Endothelial cell of umbilical vein (primary cell): ENCODE data around the gene PHF23. TPM values are rescaled to one million over a fixed set of nuclear protein-coding genes. Genes with fewer than 3 reads are reported as not detected.
A peak's percentile ranks its signal among the peaks of the same experiment; 100 is the strongest.

Experiments
- BruUV-seq: library from RNA; stranded (reverse); fragments of 400-500 nt; replicated peaks from 2 replicates; lab custom pipeline; 2021; lab: Mats Ljungman, UMichigan
- CTCF ChIA-PET: fragments of 300-600, 350-600 bp; sonication (Branson Sonifier 250); formaldehyde crosslinking; loops from one replicate; lab custom pipeline; 2021; ENCODE audit warnings: antibody characterized with exemption, inconsistent platforms; lab: Charles Lee
- POLR2A ChIA-PET: fragments of 300-600, 350-600 bp; sonication (Branson Sonifier 250); formaldehyde crosslinking; loops from one replicate; lab custom pipeline; 2021; ENCODE audit warnings: antibody characterized with exemption, inconsistent platforms; lab: Charles Lee
- DNase-seq: peaks from one replicate; pipeline ENCODE4 v3.0.0-alpha.2; 2011; ENCODE audit warnings: low read depth, low spot score
- FAIRE-seq: peaks from 2 replicates; lab custom pipeline; 2011; peaks lifted over from hg19 to GRCh38; lab: Jason Lieb, UNC
- H2AFZ ChIP-seq: 2 replicates; pipeline ENCODE4 v1.6.0; 2012; ENCODE audit warnings: low read depth, low read length, control low read depth, inconsistent platforms
- H3K27ac ChIP-seq: 2 replicates; pipeline ENCODE4 v1.5.1; 2011; ENCODE audit warnings: low read depth, mild to moderate bottlenecking, control low read depth, low read length, moderate library complexity; ENCODE audit not compliant: insufficient read depth
- H3K27me3 ChIP-seq, 2 experiments: 2 replicates each; pipeline versions ENCODE4 v1.6.0 to v1.6.1; 2011; ENCODE audit warnings: low read length in 2 of 2, mixed read lengths in 1 of 2; ENCODE audit not compliant: control insufficient read depth in 2 of 2, insufficient read depth in 2 of 2
- H3K36me3 ChIP-seq, 2 experiments: 2 replicates in 1 of 2; 3 replicates in 1 of 2; pipeline ENCODE4 v1.5.1; 2011; ENCODE audit warnings: low read length in 2 of 2, mild to moderate bottlenecking in 1 of 2, moderate library complexity in 1 of 2; ENCODE audit not compliant: control insufficient read depth in 2 of 2, insufficient read depth in 2 of 2; ENCODE audit errors: extremely low read depth in 1 of 2
- H3K4me1 ChIP-seq: 3 replicates; pipeline ENCODE4 v1.5.1; 2011; ENCODE audit warnings: mild to moderate bottlenecking, low read length; ENCODE audit not compliant: control insufficient read depth, insufficient read depth; ENCODE audit errors: extremely low read depth
- H3K4me2 ChIP-seq: 2 replicates; pipeline ENCODE4 v1.6.1; 2011; ENCODE audit warnings: low read length, control low read depth, mixed read lengths; ENCODE audit not compliant: insufficient read depth
- H3K4me3 ChIP-seq, 3 experiments: fragments of 200-600 bp in 1 of 3; sonication (generic), shearing (Covaris generic) in 1 of 3; replicated peaks in 1 of 3; 2 replicates each; pipeline ENCODE4 v1.5.1; 2011 to 2016; ENCODE audit warnings: control low read depth in 3 of 3, low read length in 3 of 3, mild to moderate bottlenecking in 2 of 3, inconsistent platforms in 1 of 3, low read depth in 1 of 3, moderate library complexity in 1 of 3; ENCODE audit not compliant: insufficient read depth in 1 of 3
- H3K79me2 ChIP-seq: 2 replicates; pipeline ENCODE4 v1.6.0; 2012; ENCODE audit warnings: low read length, inconsistent platforms; ENCODE audit not compliant: control insufficient read depth, insufficient read depth
- H3K9ac ChIP-seq: replicated peaks from 2 replicates; pipeline ENCODE3; 2011; ENCODE audit warnings: low read length, control low read depth; ENCODE audit not compliant: insufficient read depth; ENCODE audit errors: extremely low read depth
- H3K9me1 ChIP-seq: replicated peaks from 3 replicates; pipeline ENCODE4 v1.6.0; 2011; ENCODE audit warnings: mild to moderate bottlenecking, low read length; ENCODE audit not compliant: control insufficient read depth, insufficient read depth; ENCODE audit errors: extremely low read depth
- H3K9me3 ChIP-seq: replicated peaks from 2 replicates; pipeline ENCODE4 v1.5.1; 2012; ENCODE audit warnings: low read length, inconsistent platforms; ENCODE audit not compliant: control insufficient read depth, insufficient read depth
- H4K20me1 ChIP-seq: replicated peaks from 2 replicates; pipeline ENCODE3; 2011; ENCODE audit warnings: mild to moderate bottlenecking, low read length; ENCODE audit not compliant: control insufficient read depth, insufficient read depth; ENCODE audit errors: extremely low read depth
- EZH2 ChIP-seq: IDR thresholded peaks from 2 replicates; pipeline ENCODE4 v1.6.1; 2012; ENCODE audit warnings: borderline replicate concordance, low read depth, mild to moderate bottlenecking, moderate library complexity, low read length, inconsistent platforms; ENCODE audit not compliant: severe bottlenecking
- FOS ChIP-seq: IDR thresholded peaks from 2 replicates; pipeline ENCODE4 v1.6.1; 2011; ENCODE audit warnings: mild to moderate bottlenecking, low read length, moderate library complexity, borderline replicate concordance; ENCODE audit not compliant: insufficient read depth
- GATA2 ChIP-seq: IDR thresholded peaks from 2 replicates; pipeline ENCODE4 v1.7.0; 2011; ENCODE audit warnings: low read depth, mild to moderate bottlenecking, moderate library complexity, mixed read lengths, low read length; ENCODE audit not compliant: insufficient read length, insufficient read depth
- JUN ChIP-seq: IDR thresholded peaks from 2 replicates; pipeline ENCODE4 v1.6.1; 2011; ENCODE audit warnings: borderline replicate concordance, low read depth; ENCODE audit not compliant: insufficient read length, insufficient read depth
- MAX ChIP-seq: IDR thresholded peaks from 2 replicates; pipeline ENCODE4 v1.6.1; 2011; ENCODE audit not compliant: insufficient read depth, insufficient read length
- MYC ChIP-seq: IDR thresholded peaks from one replicate; pipeline ENCODE4 v1.6.1; 2011; ENCODE audit warnings: mild to moderate bottlenecking, low read depth, low read length
- POLR2A ChIP-seq: IDR thresholded peaks from 2 replicates; pipeline ENCODE4 v1.6.1; 2012; ENCODE audit warnings: low read depth, mild to moderate bottlenecking, control low read depth, low read length
- POLR2AphosphoS5 ChIP-seq: IDR thresholded peaks from 2 replicates; pipeline ENCODE4 v1.6.1; 2012; ENCODE audit warnings: low read depth, mild to moderate bottlenecking, control low read depth, low read length, moderate library complexity; ENCODE audit not compliant: insufficient read depth
- dilution Hi-C: fragments of 300-500 bp; cut with MboI; formaldehyde crosslinking; loops from one replicate; pipeline ENCODE4 v1.15.0; 2019; ENCODE audit warnings: low sequenced_read_pairs; ENCODE audit not compliant: extremely low pct_ligation_motif_present
- intact Hi-C: fragments of 100-400 bp; cut with micrococcal nuclease; formaldehyde crosslinking; loops from one replicate; pipeline ENCODE4 v1.10.0; 2022
- polyA plus RNA-seq, 4 experiments: library from polyadenylated mRNA; depleted of rRNA in 3 of 4; stranded (reverse) in 3 of 4; unstranded in 1 of 4; fragments of >200 nt; gene quantifications; 2 replicates each; pipeline versions ENCODE4 v1.2.1 to v1.2.3, GENCODE V29; 2011 to 2012; ENCODE audit warnings: missing spikeins in 1 of 4
- total RNA-seq: library from RNA; stranded (reverse); gene quantifications from 2 replicates; pipeline ENCODE4 v1.2.3, GENCODE V29; 2021
- TF ChIP-seq, protein P1 (sequence below), 2 donors: IDR thresholded peaks; 1 replicate in 1 of 2; 2 replicates in 1 of 2; pipeline ENCODE4 v1.5.1; 2011; ENCODE audit warnings: low read length in 2 of 2, mild to moderate bottlenecking in 2 of 2, moderate library complexity in 2 of 2, control low read depth in 1 of 2, inconsistent platforms in 1 of 2, low read depth in 1 of 2; ENCODE audit not compliant: insufficient read depth in 1 of 2; ENCODE audit errors: extremely low read depth in 1 of 2

The PHF23 gene
- total and polyA plus RNA-seq, 2 donors (not counting 3 experiments of a cell fraction or from before 2014, with no cell fraction given) = 35.6 to 54.7 TPM

GRCh38 chr17:7241090-7241733 is 2.0 kb upstream of the PHF23 start:
- H2AFZ ChIP-seq = no peak overlapping the region
- intact Hi-C loops = no loop called here
- FAIRE-seq (no peak), DNase-seq (no peak)
- no TSS peak for BruUV-seq
- H3K9ac ChIP-seq = peak overlapping the region; percentile 92
- TF ChIP-seq POLR2A (no peak), MAX (no peak), FOS (no peak), GATA2 (no peak), MYC (no peak), EZH2 (no peak), JUN (no peak), POLR2AphosphoS5 (no peak)
- TF ChIP-seq, protein P1, sequence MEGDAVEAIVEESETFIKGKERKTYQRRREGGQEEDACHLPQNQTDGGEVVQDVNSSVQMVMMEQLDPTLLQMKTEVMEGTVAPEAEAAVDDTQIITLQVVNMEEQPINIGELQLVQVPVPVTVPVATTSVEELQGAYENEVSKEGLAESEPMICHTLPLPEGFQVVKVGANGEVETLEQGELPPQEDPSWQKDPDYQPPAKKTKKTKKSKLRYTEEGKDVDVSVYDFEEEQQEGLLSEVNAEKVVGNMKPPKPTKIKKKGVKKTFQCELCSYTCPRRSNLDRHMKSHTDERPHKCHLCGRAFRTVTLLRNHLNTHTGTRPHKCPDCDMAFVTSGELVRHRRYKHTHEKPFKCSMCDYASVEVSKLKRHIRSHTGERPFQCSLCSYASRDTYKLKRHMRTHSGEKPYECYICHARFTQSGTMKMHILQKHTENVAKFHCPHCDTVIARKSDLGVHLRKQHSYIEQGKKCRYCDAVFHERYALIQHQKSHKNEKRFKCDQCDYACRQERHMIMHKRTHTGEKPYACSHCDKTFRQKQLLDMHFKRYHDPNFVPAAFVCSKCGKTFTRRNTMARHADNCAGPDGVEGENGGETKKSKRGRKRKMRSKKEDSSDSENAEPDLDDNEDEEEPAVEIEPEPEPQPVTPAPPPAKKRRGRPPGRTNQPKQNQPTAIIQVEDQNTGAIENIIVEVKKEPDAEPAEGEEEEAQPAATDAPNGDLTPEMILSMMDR (IDR thresholded peaks at IDR 0.05; ENCODE audit: extremely low read depth in 1 of 2, insufficient read depth in 1 of 2, low read depth in 1 of 2, low read length in 2 of 2) = no peak
- H4K20me1 ChIP-seq = no peaks in the 10 kb centered on the region
- H3K4me3 ChIP-seq = peak overlapping the region; percentile 30 to 91 (median 83)
- peak overlapping the region; percentile 95 for H3K27ac ChIP-seq
- H3K9me1 ChIP-seq = no peaks in the 10 kb centered on the region
- H3K9me3 ChIP-seq = no peaks in the 10 kb centered on the region
- ChIA-PET CTCF (interaction anchor here (1.0 to 3.4 kb wide), 4 partner anchors 21 to 195 kb away, joined by 3 to 24 read pairs (median 12); partner anchors contain the start of genes ACADVL and DLG4), POLR2A (interaction anchor here (0.8 kb wide), 1 partner anchor 88 kb away, joined by 5 read pairs; the partner anchor contains the start of gene NEURL4)
- peaks cover 31% of the 10 kb centered on the region for H3K4me1 ChIP-seq
- H3K4me2 ChIP-seq = peak overlapping the region; percentile 83
- H3K79me2 ChIP-seq = peaks cover 46% of the 10 kb centered on the region
- peaks cover 14 to 21% of the 10 kb centered on the region in 2 experiments for H3K36me3 ChIP-seq
- dilution Hi-C loops = no loop called here
- no peaks in the 10 kb centered on the region for H3K27me3 ChIP-seq
